NCI-H345 (cell line): ENCODE data around the gene BOLA2B.
"Not testable (repeated sequence)": the region's sequence is repeated elsewhere in the genome, so short reads cannot be mapped to it uniquely, and the experiment has no call there.

Source experiments
- DNase-seq: peaks from one replicate; lab custom pipeline; 2025; lab: John Stamatoyannopoulos, UW

BOLA2B gene

DNA sequence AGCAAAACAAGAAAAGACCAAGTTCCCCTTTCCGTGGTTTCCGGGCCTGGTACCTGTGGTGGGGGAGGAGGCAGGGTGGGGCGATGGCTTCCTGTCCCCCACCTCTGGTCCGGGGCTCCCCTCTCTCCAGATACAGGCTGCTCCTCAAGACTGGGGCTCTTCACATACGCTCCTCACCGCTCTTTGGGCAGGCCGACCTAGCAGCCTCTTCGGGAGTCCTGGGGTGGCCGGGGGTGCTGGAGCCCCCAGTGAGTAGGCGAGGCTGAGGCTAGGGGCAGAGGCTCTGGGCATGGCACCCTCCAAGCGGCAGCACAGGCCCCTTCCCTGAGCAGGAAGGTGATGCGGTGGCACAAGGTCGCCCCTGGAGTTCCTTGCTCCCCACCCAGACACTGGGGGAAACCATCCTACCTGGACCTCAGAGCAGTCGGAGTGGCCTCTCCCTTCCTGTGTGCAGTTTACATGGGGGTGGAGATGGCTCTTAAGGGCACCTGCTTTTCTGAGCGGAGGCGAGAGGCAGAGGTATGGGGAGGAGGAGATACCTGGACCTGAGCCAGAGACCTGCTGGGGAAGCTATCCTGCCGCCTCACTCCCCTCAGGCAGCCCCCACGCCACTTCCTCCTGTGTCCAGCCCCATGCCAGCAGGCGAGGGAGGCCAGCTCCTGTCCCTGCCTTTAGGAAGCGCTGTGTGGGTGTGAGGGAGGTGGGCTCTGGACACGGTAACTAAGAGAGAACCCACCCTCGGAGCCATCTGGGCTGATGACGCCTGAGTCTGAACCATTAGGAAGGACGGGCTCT is 9.2 kb downstream of the BOLA2B start:
- peak; percentile 93 for DNase-seq

GRCh38 chr16:30183233-30184095 is 10.0 kb downstream of the BOLA2B start, which contains the start of gene CORO1A:
Gene CORO1A (plus strand): TSS chr16:30183602. CDS start chr16:30185210, 1,608 bp downstream.
- peak; percentile 90 for DNase-seq

- DNase-seq, result no peak
Observed at GRCh38 chr16:30180741-30181140, 12.7 kb downstream of the BOLA2B start.

- no peak for DNase-seq
Observed at GRCh38 chr16:30179931-30180330, 13.5 kb downstream of the BOLA2B start.

DNA sequence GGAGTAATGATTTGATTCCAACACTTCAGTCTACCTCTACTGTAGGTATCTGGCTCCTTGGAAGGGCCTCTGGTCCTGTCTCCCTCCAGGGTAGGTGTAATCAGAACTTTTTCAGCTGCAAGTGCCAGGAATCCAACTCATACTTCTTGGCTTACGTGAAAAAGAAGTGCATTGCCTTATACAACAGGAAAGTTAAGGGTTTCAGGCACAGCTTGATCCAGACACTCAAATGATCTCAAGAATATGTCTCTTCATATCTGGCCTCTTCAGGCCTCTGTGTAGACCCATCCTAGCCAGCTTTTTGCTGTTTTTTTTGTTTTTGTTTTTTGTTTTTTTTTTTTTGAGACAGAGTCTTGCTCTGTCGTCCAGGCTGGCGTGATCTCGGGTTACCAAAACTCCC is 14.3 kb downstream of the BOLA2B start:
- no peak for DNase-seq

GRCh38 chr16:30176876-30177275 is 16.6 kb downstream of the BOLA2B start:
- DNase-seq, result not testable (repeated sequence)

- no peak for DNase-seq
Observed at GRCh38 chr16:30173054-30173453, 20.4 kb downstream of the BOLA2B start.

GRCh38 chr16:30170145-30170544 is 23.3 kb downstream of the BOLA2B start:
- DNase-seq, result not testable (repeated sequence)

- not testable (repeated sequence) for DNase-seq
Observed at GRCh38 chr16:30169416-30169815, 24.1 kb downstream of the BOLA2B start.

GRCh38 chr16:30168746-30169145 is 24.7 kb downstream of the BOLA2B start:
- not testable (repeated sequence) for DNase-seq

DNA sequence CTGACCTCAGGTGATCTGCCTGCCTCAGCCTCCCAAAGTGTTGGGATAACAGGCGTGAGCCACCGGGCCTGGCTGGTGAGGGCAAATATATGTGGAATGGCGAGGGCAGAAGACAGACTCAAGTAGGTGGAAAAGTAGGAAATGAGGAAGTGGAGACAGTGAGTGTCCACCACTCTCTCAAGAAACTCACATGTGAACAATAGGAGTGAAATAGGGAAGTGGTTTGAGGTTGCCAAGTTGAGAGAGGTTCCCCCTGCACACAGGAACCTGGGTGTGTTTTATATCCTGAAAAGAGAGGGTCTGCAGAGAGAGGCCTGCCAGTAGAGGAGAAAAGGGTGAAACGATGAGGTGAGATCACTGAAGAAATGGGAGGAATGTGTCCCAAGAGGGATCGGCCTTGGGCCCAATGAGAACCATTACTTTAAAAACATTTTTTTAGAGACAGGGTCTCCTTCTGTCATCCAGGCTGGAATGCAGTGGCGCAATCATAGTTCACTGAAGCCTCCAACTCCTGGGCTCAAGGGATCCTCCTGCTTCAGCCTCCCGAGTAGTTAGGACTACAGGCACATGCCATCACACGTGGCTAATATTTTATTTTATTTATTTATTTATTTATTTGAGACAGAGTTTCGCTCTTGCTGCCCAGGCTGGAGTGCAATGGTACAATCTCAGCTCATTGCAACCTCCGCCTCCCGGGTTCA is 27.1 kb downstream of the BOLA2B start:
- DNase-seq, result no peak

DNA sequence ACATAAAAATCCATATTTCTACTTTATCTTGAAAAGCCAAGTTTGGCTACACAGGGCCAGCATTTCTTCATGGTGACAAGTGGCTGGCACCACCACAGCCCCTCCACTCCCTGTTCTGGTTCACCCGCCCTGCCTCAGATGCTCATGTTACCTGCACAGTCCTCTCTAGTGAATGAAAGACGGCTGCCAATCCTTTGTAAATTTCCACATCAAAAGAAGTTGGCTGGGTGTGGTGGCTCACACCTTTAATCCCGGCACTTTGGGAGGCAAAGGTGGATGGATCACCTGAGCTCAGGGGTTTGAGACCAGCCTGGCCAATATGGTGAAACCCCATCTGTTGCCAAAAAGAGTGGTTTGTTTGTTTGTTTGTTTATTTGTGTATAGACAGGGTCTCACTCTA is 29.9 kb downstream of the BOLA2B start:
- DNase-seq, result no peak

DNA sequence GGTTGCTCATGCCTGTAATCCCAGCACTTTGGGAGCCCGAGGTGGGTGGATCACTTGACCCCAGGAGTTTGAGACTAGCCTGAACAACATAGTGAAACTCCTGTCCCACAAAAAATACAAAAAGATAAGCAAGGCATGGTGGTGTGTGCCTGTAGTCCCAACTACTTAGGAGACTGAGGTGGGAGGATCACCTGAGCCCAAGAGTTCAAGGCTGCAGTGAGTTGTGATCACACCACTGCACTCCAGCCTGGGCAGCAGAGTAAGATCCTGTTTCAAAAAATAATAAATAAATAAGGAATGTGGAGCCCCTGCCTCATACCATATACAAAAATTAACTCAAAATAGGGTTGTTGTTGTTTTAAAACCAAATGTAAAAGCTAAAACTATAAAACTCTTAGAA is 36.3 kb downstream of the BOLA2B start:
- DNase-seq, result no peak

DNA sequence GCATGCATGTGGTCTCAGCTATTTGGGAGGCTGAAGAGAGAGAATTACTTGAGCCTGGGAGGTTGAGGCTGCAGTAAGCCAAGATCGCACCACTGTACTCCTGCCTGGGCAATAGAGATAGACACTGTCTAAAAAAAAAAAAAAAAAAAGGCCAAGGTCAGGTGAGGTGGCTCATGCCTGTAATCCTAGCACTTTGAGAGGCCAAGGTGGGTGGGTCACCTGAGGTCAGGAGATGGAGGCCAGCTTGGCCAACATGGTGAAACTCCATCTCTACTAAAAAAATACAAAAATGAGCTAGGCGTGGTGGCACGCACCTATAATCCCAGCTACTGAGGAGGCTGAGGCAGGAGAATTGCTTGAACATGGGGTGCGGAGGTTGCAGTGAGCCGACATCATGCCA is 38.3 kb downstream of the BOLA2B start:
- no peak for DNase-seq

DNA sequence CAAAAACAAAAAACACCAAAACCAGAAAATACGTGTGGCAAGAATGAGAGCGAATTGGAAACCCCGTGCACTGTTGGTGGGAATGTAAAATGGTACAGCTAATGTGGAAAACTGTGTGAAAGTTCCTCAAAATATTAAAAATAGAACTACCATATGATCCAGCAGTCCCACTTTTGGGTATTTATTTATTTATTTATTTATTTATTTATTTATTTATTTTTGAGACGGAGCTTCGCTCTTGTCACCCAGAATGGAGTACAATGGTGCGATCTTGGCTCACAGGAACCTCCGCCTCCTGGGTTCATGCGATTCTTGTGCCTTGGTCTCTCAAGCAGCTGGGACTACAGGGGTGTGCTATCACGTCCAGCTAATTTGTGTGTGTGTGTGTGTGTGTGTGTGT is 40.9 kb downstream of the BOLA2B start:
- no peak for DNase-seq

DNA sequence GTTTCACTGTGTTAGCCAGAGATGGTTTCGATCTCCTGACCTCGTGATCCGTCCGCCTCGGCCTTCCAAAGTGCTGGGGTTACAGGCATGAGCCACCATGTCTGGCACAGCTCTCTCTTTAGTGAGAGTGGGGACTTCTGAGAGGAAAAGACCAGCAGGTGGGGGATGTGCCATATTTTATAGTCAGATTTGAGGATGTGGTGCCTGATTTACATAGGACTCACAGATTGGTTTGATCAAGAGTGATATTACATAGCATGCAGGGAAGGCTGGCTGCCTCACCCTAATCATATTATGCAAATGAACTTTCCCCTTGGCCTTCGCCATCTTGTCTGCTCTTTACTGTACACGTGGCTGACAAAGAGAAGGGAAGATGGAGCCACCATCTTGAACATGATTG is 42.4 kb downstream of the BOLA2B start:
- DNase-seq, result no peak

DNA sequence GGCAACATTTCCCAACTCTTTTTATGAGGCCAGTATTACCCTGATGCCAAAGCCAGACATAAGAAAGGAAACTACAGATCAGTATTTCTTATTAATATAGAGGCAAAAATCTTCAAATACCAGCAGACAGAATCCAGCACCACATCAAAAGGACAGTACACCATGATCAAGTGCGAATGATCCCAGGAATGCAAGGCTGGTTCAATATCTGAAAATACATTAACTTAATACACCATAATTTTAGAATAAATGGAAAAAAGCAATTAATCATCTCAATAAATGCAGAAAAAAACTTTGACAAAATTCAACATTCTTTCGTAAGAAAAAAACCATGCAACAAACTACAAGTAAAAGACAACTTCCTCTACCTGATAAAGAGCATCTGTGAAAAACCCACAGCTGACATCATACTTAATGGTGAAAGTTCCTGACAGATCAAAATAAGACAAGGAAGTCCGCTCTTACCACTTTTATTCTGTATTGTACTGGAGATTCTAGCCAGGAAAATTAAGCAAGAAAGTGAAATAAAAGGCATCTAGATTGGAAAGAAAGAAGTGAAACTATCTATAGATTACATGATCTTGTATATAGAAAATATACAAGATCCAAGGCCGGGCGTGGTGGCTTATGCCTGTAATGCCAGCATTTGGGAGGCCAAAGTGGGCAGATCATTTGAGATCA is 44.1 kb downstream of the BOLA2B start:
- no peak for DNase-seq

- DNase-seq, result no peak
Observed at GRCh38 chr16:30147843-30148510, 45.5 kb downstream of the BOLA2B start.

GRCh38 chr16:30145657-30146056 is 47.8 kb downstream of the BOLA2B start:
- no peak for DNase-seq

- DNase-seq, result no peak
Observed at GRCh38 chr16:30144917-30145316, 48.5 kb downstream of the BOLA2B start.

- DNase-seq, result no peak
Observed at GRCh38 chr16:30144017-30144416, 49.4 kb downstream of the BOLA2B start.
